Measurements from ENCODE around the gene DHRSX. TPM values are rescaled to one million over a fixed set of nuclear protein-coding genes. Genes with fewer than 3 reads are reported as not detected.

DHRSX gene
- total and polyA plus RNA-seq, 9 of the 15 experiments (the other 6 are each of a cell fraction or from before 2014, with no cell fraction given) = 0.59 to 11.0 (median 6.2) TPM

GRCh38 chrX:2220296-2220695 lies 280.5 kb downstream of the DHRSX start:
- 9% methylated on average over 3 of the region's 3 CpGs for WGBS (ENCODE audit: insufficient coverage, low coverage, missing lambda C conversion rate)
- no TSS peak for BruUV-seq (replicated peaks)
- ChIA-PET CTCF (ENCODE audit: low intra/inter-chr PET ratio) (no interaction called here), POLR2A (no interaction called here)
- no peak for FAIRE-seq
- Histone ChIP-seq H3K4me1 (replicated peaks in 1 of 2; ENCODE audit: control insufficient read depth in 2 of 2, insufficient read depth in 2 of 2, low read length in 2 of 2) (no peaks in the 10 kb centered on the region), H3K9me3 (replicated peaks; ENCODE audit: control insufficient read depth, insufficient read depth, low read depth, low read length) (peaks cover 8% of the 10 kb centered on the region), H3K4me2 (ENCODE audit: insufficient read depth, low read length) (no peak overlapping the region), H3K79me2 (ENCODE audit: control insufficient read depth, insufficient read depth, low read length) (no peaks in the 10 kb centered on the region), H4K20me1 (replicated peaks; ENCODE audit: control insufficient read depth, insufficient read depth, low read length) (no peaks in the 10 kb centered on the region), H3K36me3 (ENCODE audit: control insufficient read depth, insufficient read depth, low read length) (no peaks in the 10 kb centered on the region), H3K9ac (ENCODE audit: insufficient read depth in 1 of 2, low read depth in 2 of 2, low read length in 2 of 2) (no peak overlapping the region), H2AFZ (ENCODE audit: low read depth, low read length) (no peak overlapping the region), H3K4me3 (no peak overlapping the region), H3K27ac (ENCODE audit: extremely low read depth, low read depth, low read length) (no peak overlapping the region), H3K9me1 (ENCODE audit: control insufficient read depth, insufficient read depth, low read length) (no peaks in the 10 kb centered on the region), H3K27me3 (ENCODE audit: control insufficient read depth in 2 of 2, insufficient read depth in 2 of 2, low read length in 2 of 2) (no peaks in the 10 kb centered on the region)
- DNase-seq (ENCODE audit: extremely low read depth in 1 of 4, low spot score in 3 of 4) = no peak
- TF ChIP-seq ELK3 (CRISPR knock-in tag; IDR thresholded peaks at IDR 0.05) = no peak
- TF ChIP-seq HNRNPL (IDR thresholded peaks at IDR 0.05; ENCODE audit: low read depth, low read length) = no peak
- no peak for TF ChIP-seq ZNF449 (CRISPR knock-in tag; IDR thresholded peaks at IDR 0.05)
- no peak for TF ChIP-seq NFATC3 (IDR thresholded peaks at IDR 0.05)
- TF ChIP-seq TCFL5 (CRISPR knock-in tag; conservative IDR thresholded peaks at IDR 0.05) = no peak
- TF ChIP-seq ZNF445 (CRISPR knock-in tag; IDR thresholded peaks at IDR 0.05; ENCODE audit: low read depth) = no peak
- TF ChIP-seq SUPT5H (IDR thresholded peaks at IDR 0.05) = no peak
- TF ChIP-seq GMEB1 (CRISPR knock-in tag; IDR thresholded peaks at IDR 0.05) = no peak
- in situ Hi-C loops (cut with MboI) (no loop called here), intact Hi-C loops (cut with micrococcal nuclease) (no loop called here)
- no peak for ATAC-seq
